ENCODE results near the gene OR4D9. TPM values are rescaled to one million over a fixed set of nuclear protein-coding genes. Genes with fewer than 3 reads are reported as not detected.
"Not testable (repeated sequence)": the region's sequence is repeated elsewhere in the genome, so short reads cannot be mapped to it uniquely, and the experiment has no call there.

Gene OR4D9
- total and polyA plus RNA-seq, 5 experiments from 2014 or later = not detected

DNA sequence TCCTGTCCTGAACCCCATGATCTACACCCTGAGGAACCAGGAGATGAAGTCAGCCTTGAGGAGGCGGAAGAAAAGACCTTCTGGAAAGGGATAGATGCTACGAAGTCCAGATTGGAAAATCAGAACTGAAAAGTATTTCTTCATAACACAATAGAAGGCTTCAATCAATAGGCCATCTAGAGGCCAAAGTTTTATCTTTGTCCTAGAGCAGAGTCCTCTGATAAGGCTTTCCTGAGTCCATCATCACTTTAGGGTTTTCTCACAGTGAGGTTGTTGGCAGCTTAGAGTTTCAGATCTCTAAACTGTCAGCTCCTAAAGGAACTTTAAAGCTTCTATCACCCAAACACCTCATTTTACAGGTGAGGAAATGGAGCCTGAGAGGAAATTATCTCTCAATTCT, 21.3 kb downstream of the OR4D9 start:
- Mint-ChIP-seq H3K27me3 (peaks cover 0 to 13% (median 6%) of the 10 kb centered on the region in 5 donors), H3K4me3 (no peak overlapping the region), H3K9me3 (no peaks in the 10 kb centered on the region), H3K36me3 (no peaks in the 10 kb centered on the region), H3K4me1 (peaks cover 3 to 9% (median 6%) of the 10 kb centered on the region in 4 donors), H3K27ac (no peak overlapping the region)
- POLR2A ChIA-PET = no interaction called here
- DNase-seq (no peak), ATAC-seq (no peak)

GRCh38 chr11:59534676-59535075, 23.3 kb downstream of the OR4D9 start:
- DNase-seq = no peak
- POLR2A ChIA-PET = no interaction called here
- H3K4me3 Mint-ChIP-seq = no peak overlapping the region
- no peaks in the 10 kb centered on the region for H3K36me3 Mint-ChIP-seq
- no peaks in the 10 kb centered on the region for H3K9me3 Mint-ChIP-seq
- peaks cover 0 to 13% (median 6%) of the 10 kb centered on the region in 5 donors for H3K27me3 Mint-ChIP-seq
- H3K27ac Mint-ChIP-seq = peak overlapping the region in 1 of 10 donors; percentile 21
- no peak for ATAC-seq
- H3K4me1 Mint-ChIP-seq = peaks cover 5 to 13% (median 8%) of the 10 kb centered on the region in 4 donors

- no peaks in the 10 kb centered on the region for H3K36me3 Mint-ChIP-seq
- peaks cover 0 to 2% (median 0%) of the 10 kb centered on the region in 5 donors for H3K27me3 Mint-ChIP-seq
- H3K4me1 Mint-ChIP-seq = peaks cover under 1 to 8% (median 4%) of the 10 kb centered on the region in 4 donors
- H3K27ac Mint-ChIP-seq = no peak overlapping the region
- POLR2A ChIA-PET = interaction anchor here (0.7 kb wide), 1 partner anchor 14 kb away, joined by 6 read pairs; no protein-coding TSS in a partner anchor
- H3K9me3 Mint-ChIP-seq = no peaks in the 10 kb centered on the region
- DNase-seq (no peak), ATAC-seq (no peak)
- no peak overlapping the region for H3K4me3 Mint-ChIP-seq
Measured at GRCh38 chr11:59542142-59542810, 30.9 kb downstream of the OR4D9 start.

DNA sequence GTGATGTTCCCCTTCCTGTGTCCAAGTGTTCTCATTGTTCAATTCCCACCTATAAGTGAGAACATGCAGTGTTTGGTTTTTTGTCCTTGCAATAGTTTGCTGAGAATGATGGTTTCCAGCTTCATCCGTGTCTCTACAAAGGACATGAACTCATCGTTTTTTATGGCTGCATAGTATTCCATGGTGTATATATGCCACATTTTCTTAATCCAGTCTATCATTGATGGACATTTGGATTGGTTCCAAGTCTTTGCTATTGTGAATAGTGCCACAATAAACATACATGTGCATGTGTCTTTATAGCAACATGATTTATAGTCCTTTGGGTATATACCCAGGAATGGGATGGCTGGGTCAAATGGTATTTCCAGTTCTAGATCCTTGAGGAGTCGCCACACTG, 32.4 kb downstream of the OR4D9 start:
- H3K9me3 Mint-ChIP-seq, H3K27ac Mint-ChIP-seq, POLR2A ChIA-PET, H3K4me3 Mint-ChIP-seq, ATAC-seq, H3K27me3 Mint-ChIP-seq, DNase-seq, H3K4me1 Mint-ChIP-seq, H3K36me3 Mint-ChIP-seq: not testable (repeated sequence)

DNA sequence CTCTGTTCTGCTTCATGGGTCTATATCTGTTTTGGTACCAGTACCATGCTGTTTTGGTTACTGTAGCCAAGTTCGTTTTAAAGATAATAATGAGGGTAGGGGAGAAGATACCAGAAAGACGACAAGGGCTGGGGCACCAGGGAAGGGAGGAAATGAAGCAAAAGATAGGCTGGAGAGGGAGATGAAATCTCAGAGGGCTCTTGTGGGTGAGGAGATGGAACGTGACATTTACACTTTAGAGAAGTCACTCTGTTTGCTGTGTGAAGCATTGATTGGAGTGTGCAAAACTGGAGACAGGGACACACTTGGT, 33.5 kb downstream of the OR4D9 start:
- POLR2A ChIA-PET = no interaction called here
- ATAC-seq (no peak), DNase-seq (no peak)
- no peaks in the 10 kb centered on the region for H3K36me3 Mint-ChIP-seq
- H3K9me3 Mint-ChIP-seq = no peaks in the 10 kb centered on the region
- peaks cover 0 to 2% (median 0%) of the 10 kb centered on the region in 5 donors for H3K27me3 Mint-ChIP-seq
- peaks cover 5 to 11% (median 7%) of the 10 kb centered on the region in 4 donors for H3K4me1 Mint-ChIP-seq
- no peak overlapping the region for H3K27ac Mint-ChIP-seq
- no peak overlapping the region for H3K4me3 Mint-ChIP-seq

GRCh38 chr11:59545179-59546020, 34.1 kb downstream of the OR4D9 start:
- ATAC-seq = no peak
- Mint-ChIP-seq H3K27me3 (peaks cover 0 to 2% (median 0%) of the 10 kb centered on the region in 5 donors), H3K4me3 (no peak overlapping the region), H3K4me1 (peaks cover 5 to 13% (median 9%) of the 10 kb centered on the region in 4 donors), H3K9me3 (peaks cover 0 to 1% (median 0%) of the 10 kb centered on the region in 9 donors), H3K36me3 (no peaks in the 10 kb centered on the region), H3K27ac (no peak overlapping the region)
- no peak for DNase-seq
- POLR2A ChIA-PET = no interaction called here

DNA sequence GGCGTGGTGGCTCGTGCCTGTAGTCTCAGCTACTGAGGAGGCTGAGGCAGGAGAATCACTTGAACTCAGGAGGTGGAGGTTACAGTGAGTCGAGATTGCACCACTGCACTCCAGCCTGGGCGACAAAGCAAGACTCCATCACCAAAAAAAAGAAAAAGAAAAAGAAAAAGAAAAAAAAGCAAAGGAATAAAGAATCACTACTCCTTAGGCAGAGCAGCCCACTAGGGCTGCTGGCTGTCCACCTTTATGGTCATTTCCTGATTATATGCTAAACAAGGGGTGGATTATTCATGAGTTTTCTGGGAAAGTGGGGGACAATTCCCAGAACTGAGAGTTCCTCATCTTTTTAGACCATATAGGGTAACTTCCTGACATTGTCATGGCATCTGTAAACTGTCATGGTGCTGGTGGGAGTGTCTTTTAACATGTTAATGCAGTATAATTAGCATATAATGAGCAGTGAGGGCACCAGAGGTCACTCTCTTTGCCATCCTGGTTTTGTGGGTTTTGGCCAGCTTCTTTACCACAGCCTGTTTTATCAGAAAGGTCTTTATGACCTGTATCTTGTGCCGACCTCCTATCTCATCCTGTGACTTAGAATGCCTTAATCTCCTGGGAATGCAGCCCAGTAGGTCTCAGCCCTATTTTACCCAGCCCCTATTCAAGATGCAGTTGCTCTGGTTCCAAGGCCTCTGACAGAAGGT, 36.4 kb downstream of the OR4D9 start:
- ATAC-seq, DNase-seq, H3K27me3 Mint-ChIP-seq, H3K36me3 Mint-ChIP-seq, H3K9me3 Mint-ChIP-seq: not testable (repeated sequence)
- Mint-ChIP-seq H3K27ac (peak overlapping the region in 1 of 10 donors; percentile 67), H3K4me1 (peaks cover 13 to 29% (median 25%) of the 10 kb centered on the region in 4 donors), H3K4me3 (peak overlapping the region in 2 of 10 donors; percentile 40 to 41)
- POLR2A ChIA-PET = interaction anchor here (0.5 kb wide), 1 partner anchor 11 kb away, joined by 3 read pairs; no protein-coding TSS in a partner anchor

DNA sequence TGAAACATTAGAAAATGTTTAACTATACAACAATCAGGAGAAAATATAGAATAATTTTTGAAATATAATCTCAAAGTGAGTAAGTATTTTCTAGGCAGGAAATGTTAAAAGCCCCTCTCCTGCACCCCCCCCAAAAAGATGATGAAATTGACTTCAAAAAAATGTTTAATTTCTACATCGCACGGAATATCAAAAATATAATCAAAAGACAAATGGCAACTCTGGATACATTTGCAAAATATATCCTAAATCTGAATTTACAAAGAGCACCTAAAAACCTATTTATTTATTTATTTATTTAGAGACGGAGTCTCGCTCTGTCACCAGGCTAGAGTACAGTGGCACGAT, 36.9 kb downstream of the OR4D9 start:
- ATAC-seq (no peak), DNase-seq (no peak)
- POLR2A ChIA-PET = interaction anchor here (4.3 kb wide), 1 partner anchor 17 kb away, joined by 20 read pairs; no protein-coding TSS in a partner anchor
- Mint-ChIP-seq H3K4me3 (peak overlapping the region in 2 of 10 donors; percentile 40 to 41), H3K27ac (no peak overlapping the region), H3K27me3 (peaks cover 0 to 9% (median 0%) of the 10 kb centered on the region in 5 donors), H3K36me3 (peaks cover 0 to 3% (median 2%) of the 10 kb centered on the region in 3 donors), H3K4me1 (peaks cover 13 to 29% (median 28%) of the 10 kb centered on the region in 4 donors), H3K9me3 (peaks cover 0 to 9% (median 0%) of the 10 kb centered on the region in 9 donors)

DNA sequence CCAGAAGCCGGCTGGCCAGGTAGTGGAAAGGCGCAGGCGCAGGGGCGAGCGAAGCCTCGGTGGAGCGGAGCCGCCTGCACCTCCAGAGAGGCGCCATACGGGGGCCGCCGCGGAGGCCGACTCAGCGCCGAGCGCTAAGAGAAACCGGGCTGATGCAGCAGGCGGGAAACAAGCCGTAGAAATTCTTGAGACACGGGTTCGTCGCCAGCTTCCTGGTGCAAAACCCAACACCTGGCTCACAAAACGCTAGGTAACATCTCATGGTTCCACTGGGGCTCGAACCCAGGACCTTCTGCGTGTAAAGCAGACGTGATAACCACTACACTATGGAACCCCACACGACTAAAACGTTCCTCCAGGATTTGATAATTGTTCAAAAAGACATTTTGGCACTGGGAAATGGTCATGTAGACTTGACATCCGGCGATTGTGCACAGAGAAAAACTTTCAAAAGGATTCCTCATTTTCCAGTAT, 39.1 kb downstream of the OR4D9 start:
- H3K27ac Mint-ChIP-seq = peak overlapping the region; percentile 77 to 100 (median 92)
- peaks cover 0 to 9% (median 0%) of the 10 kb centered on the region in 9 donors for H3K9me3 Mint-ChIP-seq
- peak overlapping the region; percentile 85 to 97 (median 90) for H3K4me3 Mint-ChIP-seq
- DNase-seq (peak; percentile 74 to 94 (median 90)), ATAC-seq (peak; percentile 86 to 91)
- H3K4me1 Mint-ChIP-seq = peaks cover 13 to 37% (median 33%) of the 10 kb centered on the region in 4 donors
- H3K36me3 Mint-ChIP-seq = peaks cover 0 to 3% (median 2%) of the 10 kb centered on the region in 3 donors
- peaks cover 0 to 9% (median 0%) of the 10 kb centered on the region in 5 donors for H3K27me3 Mint-ChIP-seq
- POLR2A ChIA-PET = interaction anchor here (1.0 to 4.3 kb wide), 8 partner anchors 8 to 119 kb away, joined by 3 to 27 read pairs (median 13); partner anchors contain the start of genes OSBP and PATL1

GRCh38 chr11:59550842-59551658, 39.7 kb downstream of the OR4D9 start:
- ATAC-seq (peak; percentile 50 to 56), DNase-seq (peak; percentile 58 to 88 (median 84))
- Mint-ChIP-seq H3K27ac (peak overlapping the region; percentile 77 to 100 (median 92)), H3K27me3 (peaks cover 0 to 9% (median 0%) of the 10 kb centered on the region in 5 donors), H3K4me1 (peaks cover 17 to 43% (median 39%) of the 10 kb centered on the region in 4 donors), H3K9me3 (peaks cover 0 to 9% (median 0%) of the 10 kb centered on the region in 9 donors), H3K36me3 (peaks cover 0 to 3% (median 2%) of the 10 kb centered on the region in 3 donors), H3K4me3 (peak overlapping the region; percentile 85 to 97 (median 90))
- POLR2A ChIA-PET = interaction anchor here (0.6 to 4.3 kb wide), 10 partner anchors 8 to 1858 kb away, joined by 3 to 27 read pairs (median 6); partner anchors contain the start of genes OSBP and PATL1
